Measurements from ENCODE around the gene UMODL1.

Gene UMODL1

GRCh38 chr21:42032266-42032665 lies 38.9 kb upstream of the UMODL1 start:
- Mint-ChIP-seq H3K27me3 (no peaks in the 10 kb centered on the region), H3K27ac (no peak overlapping the region), H3K36me3 (ENCODE audit: low read depth) (no peaks in the 10 kb centered on the region), H3K9me3 (no peaks in the 10 kb centered on the region), H3K4me1 (ENCODE audit: low read depth) (no peaks in the 10 kb centered on the region), H3K4me3 (no peak overlapping the region)

DNA sequence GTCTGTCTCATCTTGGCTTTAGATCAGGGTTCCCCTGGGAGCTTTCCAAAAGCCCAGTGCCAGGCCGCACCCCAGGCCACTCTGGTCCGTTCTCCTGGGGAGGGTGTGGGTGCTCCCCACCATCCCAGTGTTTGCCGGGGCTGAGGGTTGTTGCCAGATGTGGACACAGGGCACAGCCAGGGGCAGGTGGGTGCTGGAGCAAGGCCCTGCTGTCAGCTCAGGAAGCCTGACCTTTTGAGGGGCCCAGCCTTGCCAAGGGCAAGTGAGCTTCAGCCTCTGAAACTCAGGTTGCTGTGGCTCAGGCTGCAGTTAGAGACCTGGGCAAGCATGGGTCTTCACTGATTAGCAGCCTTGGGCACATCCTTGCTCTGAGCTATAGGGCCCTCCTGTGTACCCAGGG lies 38.1 kb upstream of the UMODL1 start:
- Mint-ChIP-seq H3K9me3 (no peaks in the 10 kb centered on the region), H3K4me1 (ENCODE audit: low read depth) (no peaks in the 10 kb centered on the region), H3K27ac (no peak overlapping the region)

GRCh38 chr21:42036313-42036712 lies 34.8 kb upstream of the UMODL1 start:
- Mint-ChIP-seq H3K27me3 (no peaks in the 10 kb centered on the region), H3K36me3 (ENCODE audit: low read depth) (no peaks in the 10 kb centered on the region), H3K4me1 (ENCODE audit: low read depth) (no peaks in the 10 kb centered on the region), H3K9me3 (no peaks in the 10 kb centered on the region), H3K4me3 (no peak overlapping the region), H3K27ac (no peak overlapping the region)

More for the DNA sequence above, 38.1 kb upstream of the UMODL1 start:
- H3K27me3 Mint-ChIP-seq: no peaks in the 10 kb centered on the region
- no peaks in the 10 kb centered on the region for H3K36me3 Mint-ChIP-seq (ENCODE audit: low read depth)
- H3K4me3 Mint-ChIP-seq: no peak overlapping the region

DNA sequence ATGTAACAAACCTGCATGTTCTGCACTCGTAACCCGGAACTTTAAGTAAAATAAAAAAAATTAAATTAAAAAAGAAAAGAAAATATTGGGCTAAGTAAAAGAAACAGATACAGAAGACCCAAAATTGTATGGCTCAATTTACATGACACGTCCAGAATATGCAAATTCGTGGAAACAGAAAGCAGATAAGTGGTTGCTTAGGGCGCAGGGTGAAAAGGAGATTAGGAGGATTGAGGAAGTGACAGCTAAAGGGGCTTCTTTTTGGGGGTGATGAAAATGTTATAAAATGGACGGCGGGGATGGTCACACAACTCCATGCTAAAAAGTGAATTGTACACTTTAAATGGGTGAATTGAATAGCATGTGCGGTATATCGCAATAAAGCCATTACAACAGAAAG lies 33.6 kb upstream of the UMODL1 start:
- Mint-ChIP-seq H3K9me3 (no peaks in the 10 kb centered on the region), H3K4me3 (no peak overlapping the region), H3K27me3 (no peaks in the 10 kb centered on the region), H3K27ac (no peak overlapping the region), H3K36me3 (ENCODE audit: low read depth) (no peaks in the 10 kb centered on the region), H3K4me1 (ENCODE audit: low read depth) (no peaks in the 10 kb centered on the region)

DNA sequence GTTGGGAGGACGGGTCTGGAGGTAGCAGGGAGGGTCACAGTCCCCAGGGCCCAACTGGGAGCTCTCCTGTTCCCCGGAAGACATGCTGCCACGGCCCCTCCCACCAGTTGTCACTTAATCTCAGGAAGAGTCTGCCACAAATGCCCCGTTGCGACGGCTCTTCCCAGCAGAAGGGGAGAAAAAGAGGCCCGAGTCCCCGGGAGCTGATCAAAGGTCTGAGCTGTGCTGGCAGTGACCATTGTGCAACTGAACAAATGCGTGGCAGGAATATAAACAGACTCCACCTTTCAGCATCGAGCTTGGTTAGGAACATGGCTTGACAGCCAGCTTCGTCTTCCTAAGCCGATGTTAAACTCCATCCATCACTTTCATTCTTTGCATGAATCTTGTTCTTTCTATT lies 33.2 kb upstream of the UMODL1 start:
- Mint-ChIP-seq H3K27ac (no peak overlapping the region), H3K4me1 (ENCODE audit: low read depth) (no peaks in the 10 kb centered on the region), H3K9me3 (no peaks in the 10 kb centered on the region), H3K4me3 (no peak overlapping the region), H3K36me3 (ENCODE audit: low read depth) (no peaks in the 10 kb centered on the region), H3K27me3 (no peaks in the 10 kb centered on the region)

DNA sequence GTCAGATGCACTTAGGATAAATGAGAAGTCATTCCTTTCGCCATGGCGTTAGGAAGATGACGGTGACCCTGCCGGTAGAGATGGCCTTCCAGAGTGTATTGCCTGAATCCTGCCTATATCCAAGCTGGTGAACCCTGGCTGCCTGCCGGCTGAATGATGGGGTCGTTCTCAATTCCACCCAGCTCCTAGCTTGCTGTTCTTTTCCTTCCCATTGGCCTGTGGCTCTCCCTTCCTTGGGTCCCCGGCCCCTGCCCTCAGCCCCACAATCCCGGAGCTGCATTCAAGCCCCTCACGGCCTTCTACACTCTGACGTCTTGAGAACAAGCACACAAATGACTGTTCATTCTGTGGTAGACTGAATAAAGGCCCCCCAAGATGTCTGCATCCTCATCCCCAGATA lies 32.7 kb upstream of the UMODL1 start:
- Mint-ChIP-seq H3K36me3 (ENCODE audit: low read depth) (no peaks in the 10 kb centered on the region), H3K9me3 (no peaks in the 10 kb centered on the region), H3K27ac (no peak overlapping the region), H3K27me3 (no peaks in the 10 kb centered on the region), H3K4me1 (ENCODE audit: low read depth) (no peaks in the 10 kb centered on the region), H3K4me3 (no peak overlapping the region)

- Mint-ChIP-seq H3K36me3 (ENCODE audit: low read depth) (no peaks in the 10 kb centered on the region), H3K9me3 (no peaks in the 10 kb centered on the region), H3K4me1 (ENCODE audit: low read depth) (no peaks in the 10 kb centered on the region), H3K27ac (no peak overlapping the region), H3K4me3 (no peak overlapping the region), H3K27me3 (no peaks in the 10 kb centered on the region)
These were observed 32.2 kb upstream of the UMODL1 start for GRCh38 chr21:42038826-42039425.

DNA sequence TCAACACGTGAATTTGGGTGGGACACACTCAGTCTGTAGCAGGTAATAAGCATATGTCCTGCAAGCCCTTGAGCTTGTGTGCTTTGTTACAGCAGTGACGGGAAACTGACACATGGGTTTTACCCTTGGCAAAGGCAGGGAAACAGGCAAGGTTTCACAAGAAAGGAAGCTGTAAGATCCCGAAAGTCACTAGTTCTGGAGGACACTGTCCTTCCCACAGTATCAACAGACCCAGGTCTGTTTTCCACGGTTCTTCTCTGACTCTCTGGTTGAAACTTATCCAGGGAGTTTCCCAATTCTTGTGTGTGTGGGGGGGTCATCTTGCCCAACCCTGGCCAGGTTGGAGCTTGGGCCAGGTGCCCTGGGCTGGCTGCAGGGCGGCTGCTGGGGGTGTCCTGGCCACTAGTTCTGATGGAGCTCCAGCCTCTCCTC lies 31.6 kb upstream of the UMODL1 start:
- Mint-ChIP-seq H3K4me3 (no peak overlapping the region), H3K27ac (no peak overlapping the region), H3K27me3 (no peaks in the 10 kb centered on the region), H3K9me3 (no peaks in the 10 kb centered on the region), H3K36me3 (ENCODE audit: low read depth) (no peaks in the 10 kb centered on the region), H3K4me1 (ENCODE audit: low read depth) (no peaks in the 10 kb centered on the region)

GRCh38 chr21:42039911-42040351 lies 31.2 kb upstream of the UMODL1 start:
- Mint-ChIP-seq H3K36me3 (ENCODE audit: low read depth) (no peaks in the 10 kb centered on the region), H3K27ac (no peak overlapping the region), H3K4me1 (ENCODE audit: low read depth) (no peaks in the 10 kb centered on the region), H3K27me3 (no peaks in the 10 kb centered on the region), H3K4me3 (no peak overlapping the region), H3K9me3 (no peaks in the 10 kb centered on the region)

DNA sequence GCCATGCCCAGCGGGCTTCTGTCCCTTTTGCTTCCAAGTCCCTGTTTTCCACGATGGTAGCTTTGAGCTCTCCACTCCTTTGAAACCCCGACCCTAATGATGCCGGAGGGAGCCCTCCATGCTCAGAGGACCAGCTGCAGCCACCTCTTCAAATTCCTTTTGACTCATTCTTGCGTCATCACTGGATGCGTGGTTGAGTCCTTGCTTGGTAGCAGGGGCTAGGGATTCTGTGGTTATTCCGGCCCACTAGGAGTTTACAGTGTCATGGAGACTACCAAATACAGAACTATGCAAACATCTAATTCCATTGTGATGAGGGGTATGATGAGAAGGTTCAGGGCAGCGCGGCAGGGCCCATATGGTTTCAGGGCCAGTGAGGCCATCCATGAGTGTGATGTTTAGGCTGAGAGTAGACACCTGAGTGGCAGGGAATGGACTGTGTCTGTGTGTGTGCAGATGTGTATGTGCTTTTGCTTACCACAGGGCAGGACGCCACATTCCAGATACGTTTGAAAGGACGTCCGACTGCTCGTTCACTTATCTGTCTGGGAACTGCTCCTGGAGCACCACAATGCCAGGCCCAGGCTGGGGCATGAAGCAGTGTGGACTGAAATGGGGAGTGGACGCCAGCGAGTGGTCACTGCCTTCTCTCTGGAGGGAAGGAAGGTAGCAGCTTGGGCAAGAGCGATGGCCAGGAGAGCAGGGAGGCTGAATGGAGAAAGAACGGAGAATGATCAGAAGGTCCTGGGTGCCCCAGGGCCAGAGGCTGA lies 30.5 kb upstream of the UMODL1 start:
- no peak overlapping the region for H3K27ac Mint-ChIP-seq
- H3K9me3 Mint-ChIP-seq: no peaks in the 10 kb centered on the region
- H3K27me3 Mint-ChIP-seq: no peaks in the 10 kb centered on the region
- H3K4me3 Mint-ChIP-seq: no peak overlapping the region
- no peaks in the 10 kb centered on the region for H3K4me1 Mint-ChIP-seq (ENCODE audit: low read depth)
- no peaks in the 10 kb centered on the region for H3K36me3 Mint-ChIP-seq (ENCODE audit: low read depth)

- H3K36me3 Mint-ChIP-seq (ENCODE audit: low read depth): no peaks in the 10 kb centered on the region
- H3K4me1 Mint-ChIP-seq (ENCODE audit: low read depth): no peaks in the 10 kb centered on the region
- H3K27me3 Mint-ChIP-seq: no peaks in the 10 kb centered on the region
- H3K4me3 Mint-ChIP-seq: no peak overlapping the region
- no peaks in the 10 kb centered on the region for H3K9me3 Mint-ChIP-seq
- H3K27ac Mint-ChIP-seq: no peak overlapping the region
These were observed 29.9 kb upstream of the UMODL1 start for GRCh38 chr21:42041246-42041645.

GRCh38 chr21:42041711-42042110 lies 29.4 kb upstream of the UMODL1 start:
- Mint-ChIP-seq H3K4me3 (no peak overlapping the region), H3K9me3 (no peaks in the 10 kb centered on the region), H3K27me3 (no peaks in the 10 kb centered on the region), H3K27ac (no peak overlapping the region), H3K36me3 (ENCODE audit: low read depth) (no peaks in the 10 kb centered on the region), H3K4me1 (ENCODE audit: low read depth) (no peaks in the 10 kb centered on the region)

GRCh38 chr21:42042651-42043050 lies 28.5 kb upstream of the UMODL1 start:
- H3K9me3 Mint-ChIP-seq: no peaks in the 10 kb centered on the region
- no peak overlapping the region for H3K27ac Mint-ChIP-seq
- no peaks in the 10 kb centered on the region for H3K27me3 Mint-ChIP-seq
- H3K4me1 Mint-ChIP-seq (ENCODE audit: low read depth): no peaks in the 10 kb centered on the region
- no peaks in the 10 kb centered on the region for H3K36me3 Mint-ChIP-seq (ENCODE audit: low read depth)
- H3K4me3 Mint-ChIP-seq: no peak overlapping the region

DNA sequence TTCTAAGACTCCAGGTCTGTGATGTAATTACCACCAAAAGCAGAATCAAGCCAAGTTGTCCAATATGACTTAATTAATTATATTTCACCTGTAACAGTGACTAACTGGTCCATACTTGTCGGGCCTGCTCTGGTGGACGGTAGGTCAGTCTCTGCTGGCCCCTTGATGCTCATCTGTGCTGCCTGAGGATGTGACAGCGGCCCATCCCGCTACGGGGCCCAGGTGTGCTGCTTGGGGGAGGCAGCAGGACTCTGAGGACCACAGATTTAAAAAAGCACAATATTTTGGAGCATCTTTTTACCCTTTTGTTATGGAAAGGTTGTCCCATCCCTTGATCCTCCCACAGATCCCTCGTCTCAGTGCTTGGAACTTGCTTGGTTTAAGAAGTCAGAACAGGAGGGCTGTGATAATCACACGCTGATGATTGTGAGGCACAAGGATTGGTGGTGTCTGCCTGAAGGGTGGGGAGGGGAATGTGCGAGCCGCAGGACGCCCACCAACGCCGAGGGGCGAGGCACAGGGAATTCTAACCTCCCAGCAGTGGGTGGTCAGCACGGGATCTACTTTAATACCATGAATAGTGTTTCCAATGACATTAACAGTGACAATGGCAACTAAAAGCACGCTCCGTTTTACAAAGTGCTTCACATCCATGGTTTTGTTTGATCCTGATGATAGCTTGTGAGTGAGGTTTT lies 27.8 kb upstream of the UMODL1 start:
- H3K4me3 Mint-ChIP-seq: no peak overlapping the region
- no peak overlapping the region for H3K27ac Mint-ChIP-seq
- no peaks in the 10 kb centered on the region for H3K27me3 Mint-ChIP-seq
- H3K9me3 Mint-ChIP-seq: no peaks in the 10 kb centered on the region
- H3K4me1 Mint-ChIP-seq (ENCODE audit: low read depth): no peaks in the 10 kb centered on the region
- H3K36me3 Mint-ChIP-seq (ENCODE audit: low read depth): no peaks in the 10 kb centered on the region

DNA sequence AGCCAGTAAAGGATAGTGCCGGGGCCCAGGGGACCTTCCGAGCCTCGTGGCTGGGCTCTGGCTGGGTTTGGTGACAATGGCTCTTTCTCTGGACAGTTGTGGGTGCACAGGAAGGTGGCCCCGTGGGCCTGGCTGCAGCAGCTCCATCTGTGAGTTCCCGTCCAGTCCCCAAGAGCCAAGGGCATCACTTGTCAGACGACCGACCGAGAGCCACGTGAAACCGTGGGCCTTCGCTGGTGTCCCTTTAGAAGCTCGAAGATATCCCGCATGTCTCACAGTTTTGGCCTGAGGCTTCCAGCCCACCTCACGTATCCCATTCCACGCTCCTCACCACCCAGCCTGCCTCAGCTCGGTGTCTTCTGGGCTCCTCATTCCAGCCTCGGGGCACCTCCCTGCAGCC lies 27.2 kb upstream of the UMODL1 start:
- Mint-ChIP-seq H3K27ac (no peak overlapping the region), H3K4me1 (ENCODE audit: low read depth) (no peaks in the 10 kb centered on the region), H3K9me3 (no peaks in the 10 kb centered on the region), H3K4me3 (no peak overlapping the region), H3K36me3 (ENCODE audit: low read depth) (no peaks in the 10 kb centered on the region), H3K27me3 (no peaks in the 10 kb centered on the region)

All from stimulated activated naive CD8-positive, alpha-beta T cell treated with anti-CD3 and anti-CD28 coated beads, Interleukin-15, Interleukin-2, amounts not matched to agents 100 ng/mL and 50 ng/mL, for 24 hours (primary cell).